ENCODE measurements around the gene SPTB. TPM values are rescaled to one million over a fixed set of nuclear protein-coding genes. Genes with fewer than 3 reads are reported as not detected.

The SPTB gene
- total and polyA plus RNA-seq, 2 experiments from 2014 or later = 1.1 to 1.7 TPM

GRCh38 chr14:64870160-64870559 is 9.5 kb downstream of the SPTB start:
- Histone ChIP-seq H3K79me2 (no peaks in the 10 kb centered on the region), H3K4me2 (no peak overlapping the region), H3K9me2 (replicated peaks; ENCODE audit: insufficient read depth) (no peaks in the 10 kb centered on the region), H3K27me3 (peaks cover 11% of the 10 kb centered on the region), H3K9me3 (ENCODE audit: low read depth) (no peaks in the 10 kb centered on the region), H3K4me3 (no peak overlapping the region), H4K20me1 (ENCODE audit: insufficient read depth, poor library complexity, severe bottlenecking) (no peaks in the 10 kb centered on the region), H3K27ac (no peak overlapping the region), H3K36me3 (replicated peaks; ENCODE audit: insufficient read depth, low read depth) (no peaks in the 10 kb centered on the region), H3K4me1 (ENCODE audit: insufficient read depth) (no peaks in the 10 kb centered on the region), H2AFZ (no peak overlapping the region)
- TF ChIP-seq EZH2 (IDR thresholded peaks at IDR 0.05; ENCODE audit: borderline replicate concordance) (no peak), EZH2phosphoT487 (IDR thresholded peaks at IDR 0.05; ENCODE audit: low read depth, severe bottlenecking, unreplicated experiment) (no peak)
- TF ChIP-seq, protein P1, sequence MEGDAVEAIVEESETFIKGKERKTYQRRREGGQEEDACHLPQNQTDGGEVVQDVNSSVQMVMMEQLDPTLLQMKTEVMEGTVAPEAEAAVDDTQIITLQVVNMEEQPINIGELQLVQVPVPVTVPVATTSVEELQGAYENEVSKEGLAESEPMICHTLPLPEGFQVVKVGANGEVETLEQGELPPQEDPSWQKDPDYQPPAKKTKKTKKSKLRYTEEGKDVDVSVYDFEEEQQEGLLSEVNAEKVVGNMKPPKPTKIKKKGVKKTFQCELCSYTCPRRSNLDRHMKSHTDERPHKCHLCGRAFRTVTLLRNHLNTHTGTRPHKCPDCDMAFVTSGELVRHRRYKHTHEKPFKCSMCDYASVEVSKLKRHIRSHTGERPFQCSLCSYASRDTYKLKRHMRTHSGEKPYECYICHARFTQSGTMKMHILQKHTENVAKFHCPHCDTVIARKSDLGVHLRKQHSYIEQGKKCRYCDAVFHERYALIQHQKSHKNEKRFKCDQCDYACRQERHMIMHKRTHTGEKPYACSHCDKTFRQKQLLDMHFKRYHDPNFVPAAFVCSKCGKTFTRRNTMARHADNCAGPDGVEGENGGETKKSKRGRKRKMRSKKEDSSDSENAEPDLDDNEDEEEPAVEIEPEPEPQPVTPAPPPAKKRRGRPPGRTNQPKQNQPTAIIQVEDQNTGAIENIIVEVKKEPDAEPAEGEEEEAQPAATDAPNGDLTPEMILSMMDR (IDR thresholded peaks at IDR 0.05; ENCODE audit: poor library complexity) = no peak
- WGBS (ENCODE audit: low lambda C conversion rate, missing lambda C conversion rate) = 92% methylated on average over 2 of the region's 2 CpGs
- DNase-seq (ENCODE audit: low spot score) = no peak

- H3K27me3 ChIP-seq = peaks cover 9% of the 10 kb centered on the region
- no peaks in the 10 kb centered on the region for H3K9me3 ChIP-seq (ENCODE audit: low read depth)
- TF ChIP-seq EZH2 (IDR thresholded peaks at IDR 0.05; ENCODE audit: borderline replicate concordance) (no peak), EZH2phosphoT487 (IDR thresholded peaks at IDR 0.05; ENCODE audit: low read depth, severe bottlenecking, unreplicated experiment) (no peak)
- TF ChIP-seq, protein P1 (IDR thresholded peaks at IDR 0.05; ENCODE audit: poor library complexity) = no peak
- no peak overlapping the region for H3K4me2 ChIP-seq
- WGBS (ENCODE audit: low lambda C conversion rate, missing lambda C conversion rate) = 81% methylated on average over 1 of the region's 1 CpG
- no peak for DNase-seq (ENCODE audit: low spot score)
- H2AFZ ChIP-seq = no peak overlapping the region
- no peaks in the 10 kb centered on the region for H3K79me2 ChIP-seq
- H3K9me2 ChIP-seq (replicated peaks; ENCODE audit: insufficient read depth) = no peaks in the 10 kb centered on the region
- no peak overlapping the region for H3K27ac ChIP-seq
- H3K4me1 ChIP-seq (ENCODE audit: insufficient read depth) = no peaks in the 10 kb centered on the region
- no peaks in the 10 kb centered on the region for H3K36me3 ChIP-seq (replicated peaks; ENCODE audit: insufficient read depth, low read depth)
- no peak overlapping the region for H3K4me3 ChIP-seq
- no peaks in the 10 kb centered on the region for H4K20me1 ChIP-seq (ENCODE audit: insufficient read depth, poor library complexity, severe bottlenecking)
Observed at GRCh38 chr14:64868841-64869240, 10.9 kb downstream of the SPTB start.

- no peaks in the 10 kb centered on the region for H3K9me2 ChIP-seq (replicated peaks; ENCODE audit: insufficient read depth)
- H3K4me2 ChIP-seq = no peak overlapping the region
- no peaks in the 10 kb centered on the region for H3K79me2 ChIP-seq
- no peaks in the 10 kb centered on the region for H3K4me1 ChIP-seq (ENCODE audit: insufficient read depth)
- H3K27ac ChIP-seq = no peak overlapping the region
- H3K27me3 ChIP-seq = peaks cover 9% of the 10 kb centered on the region
- H3K36me3 ChIP-seq (replicated peaks; ENCODE audit: insufficient read depth, low read depth) = no peaks in the 10 kb centered on the region
- WGBS (ENCODE audit: low lambda C conversion rate, missing lambda C conversion rate) = 78% methylated on average over 2 of the region's 2 CpGs
- no peak overlapping the region for H3K4me3 ChIP-seq
- H4K20me1 ChIP-seq (ENCODE audit: insufficient read depth, poor library complexity, severe bottlenecking) = no peaks in the 10 kb centered on the region
- no peaks in the 10 kb centered on the region for H3K9me3 ChIP-seq (ENCODE audit: low read depth)
- H2AFZ ChIP-seq = no peak overlapping the region
- no peak for DNase-seq (ENCODE audit: low spot score)
- TF ChIP-seq EZH2phosphoT487 (IDR thresholded peaks at IDR 0.05; ENCODE audit: low read depth, severe bottlenecking, unreplicated experiment) (no peak), EZH2 (IDR thresholded peaks at IDR 0.05; ENCODE audit: borderline replicate concordance) (no peak)
- TF ChIP-seq, protein P1 (IDR thresholded peaks at IDR 0.05; ENCODE audit: poor library complexity) = no peak
Observed at GRCh38 chr14:64868379-64868778, 11.3 kb downstream of the SPTB start.

DNA sequence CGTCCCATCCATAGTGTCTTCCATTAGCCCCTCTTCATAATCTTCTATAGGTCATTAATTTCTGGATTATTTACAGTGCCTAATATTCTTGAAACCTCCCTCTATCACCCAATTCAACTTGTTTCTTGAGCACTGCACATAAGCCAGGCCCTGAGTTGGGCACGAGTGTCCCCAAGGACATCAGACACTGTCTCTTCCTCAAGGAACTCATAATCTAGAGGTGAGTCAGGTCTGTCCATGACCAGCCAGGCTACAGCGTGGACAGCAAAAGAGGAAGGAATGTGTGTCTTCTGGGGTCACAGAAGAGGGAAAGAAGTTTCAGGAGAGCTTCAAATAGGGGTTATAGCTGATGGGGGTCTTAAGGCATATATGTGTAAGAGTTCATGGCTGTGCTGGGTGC is 12.5 kb downstream of the SPTB start:
- no peaks in the 10 kb centered on the region for H4K20me1 ChIP-seq (ENCODE audit: insufficient read depth, poor library complexity, severe bottlenecking)
- no peaks in the 10 kb centered on the region for H3K9me2 ChIP-seq (replicated peaks; ENCODE audit: insufficient read depth)
- no peak overlapping the region for H3K4me2 ChIP-seq
- peaks cover 9% of the 10 kb centered on the region for H3K27me3 ChIP-seq
- H3K4me1 ChIP-seq (ENCODE audit: insufficient read depth) = no peaks in the 10 kb centered on the region
- TF ChIP-seq EZH2 (IDR thresholded peaks at IDR 0.05; ENCODE audit: borderline replicate concordance) = no peak
- TF ChIP-seq, protein P1 (IDR thresholded peaks at IDR 0.05; ENCODE audit: poor library complexity) = no peak
- TF ChIP-seq EZH2phosphoT487 (IDR thresholded peaks at IDR 0.05; ENCODE audit: low read depth, severe bottlenecking, unreplicated experiment) = no peak
- WGBS (ENCODE audit: low lambda C conversion rate, missing lambda C conversion rate) = 90% methylated on average over 3 of the region's 3 CpGs
- H2AFZ ChIP-seq = no peak overlapping the region
- no peak overlapping the region for H3K27ac ChIP-seq
- H3K36me3 ChIP-seq (replicated peaks; ENCODE audit: insufficient read depth, low read depth) = no peaks in the 10 kb centered on the region
- no peak for DNase-seq (ENCODE audit: low spot score)
- no peak overlapping the region for H3K4me3 ChIP-seq
- no peaks in the 10 kb centered on the region for H3K79me2 ChIP-seq
- H3K9me3 ChIP-seq (ENCODE audit: low read depth) = no peaks in the 10 kb centered on the region

Measured in hepatocyte (in vitro differentiated cells).